ENCODE data around the gene MAGEB1. TPM values are rescaled to one million over a fixed set of nuclear protein-coding genes. Genes with fewer than 3 reads are reported as not detected.

MAGEB1 gene
- polyA plus RNA-seq, 1 donor from 2014 or later, result not detected

GRCh38 chrX:30215357-30215843, 31.5 kb upstream of the MAGEB1 start, which contains the start of gene MAGEB2:
MAGEB2 (plus strand) TSS chrX:30215563; CDS start chrX:30218581, 3,018 bp downstream.
- no peaks in the 10 kb centered on the region for H3K9me2 ChIP-seq (ENCODE audit: insufficient read depth, low read length)
- H2AFZ ChIP-seq (ENCODE audit: low read depth, low read length), result no peak within 1 kb of the TSS
- H3K27me3 ChIP-seq (ENCODE audit: insufficient read depth, low read depth, low read length), result no peaks in the 10 kb centered on the region

DNA sequence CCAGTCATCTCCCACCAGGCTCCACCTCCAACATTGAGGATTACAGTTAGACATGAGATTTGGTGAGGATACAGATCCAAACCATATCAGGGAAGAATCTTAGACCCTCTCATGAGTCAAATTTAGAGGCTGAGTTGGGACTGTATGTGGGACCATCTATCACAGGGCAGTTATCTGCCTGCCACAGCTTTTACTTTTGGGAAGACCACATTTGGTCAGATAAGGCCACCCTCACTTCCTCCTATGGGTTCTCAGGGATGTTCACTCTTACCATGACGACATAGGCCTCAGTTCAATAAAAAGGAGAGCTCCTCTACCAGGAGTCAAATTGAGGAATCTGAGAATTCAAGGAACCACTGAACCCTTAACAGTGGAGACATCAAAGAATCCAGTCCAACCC, 29.5 kb upstream of the MAGEB1 start:
- Histone ChIP-seq H3K9ac (ENCODE audit: low read length) (no peak overlapping the region), H3K9me3 (ENCODE audit: low read length) (no peaks in the 10 kb centered on the region), H4K20me1 (ENCODE audit: insufficient read depth) (no peaks in the 10 kb centered on the region), H3K4me3 (ENCODE audit: low read length) (no peak overlapping the region), H2AFZ (ENCODE audit: low read depth, low read length) (no peak overlapping the region), H3K36me3 (ENCODE audit: insufficient read depth, low read length) (no peaks in the 10 kb centered on the region), H3K27ac (ENCODE audit: low read length) (no peak overlapping the region), H3K79me2 (replicated peaks; ENCODE audit: insufficient read depth, low read length) (no peaks in the 10 kb centered on the region), H3K9me2 (ENCODE audit: insufficient read depth, low read length) (no peaks in the 10 kb centered on the region), H3K27me3 (ENCODE audit: insufficient read depth, low read depth, low read length) (no peaks in the 10 kb centered on the region), H3F3A (ENCODE audit: insufficient read depth, low read length, poor library complexity, severe bottlenecking) (no peaks in the 10 kb centered on the region), H3K4me2 (ENCODE audit: low read length) (no peak overlapping the region)
- TF ChIP-seq REST (IDR thresholded peaks at IDR 0.05; ENCODE audit: borderline replicate concordance) (no peak), MXI1 (conservative IDR thresholded peaks at IDR 0.05; ENCODE audit: poor library complexity, severe bottlenecking) (no peak), EZH2 (IDR thresholded peaks at IDR 0.05; ENCODE audit: borderline replicate concordance, insufficient read depth, low read length, poor library complexity, severe bottlenecking) (no peak), EP300 (conservative IDR thresholded peaks at IDR 0.05; ENCODE audit: poor library complexity, severe bottlenecking) (no peak), POLR2AphosphoS5 (IDR thresholded peaks at IDR 0.05) (no peak), SMC3 (conservative IDR thresholded peaks at IDR 0.05; ENCODE audit: poor library complexity) (no peak), TAF1 (IDR thresholded peaks at IDR 0.05; ENCODE audit: low read depth) (no peak), RAD21 (conservative IDR thresholded peaks at IDR 0.05) (no peak)
- TF ChIP-seq, protein P1, sequence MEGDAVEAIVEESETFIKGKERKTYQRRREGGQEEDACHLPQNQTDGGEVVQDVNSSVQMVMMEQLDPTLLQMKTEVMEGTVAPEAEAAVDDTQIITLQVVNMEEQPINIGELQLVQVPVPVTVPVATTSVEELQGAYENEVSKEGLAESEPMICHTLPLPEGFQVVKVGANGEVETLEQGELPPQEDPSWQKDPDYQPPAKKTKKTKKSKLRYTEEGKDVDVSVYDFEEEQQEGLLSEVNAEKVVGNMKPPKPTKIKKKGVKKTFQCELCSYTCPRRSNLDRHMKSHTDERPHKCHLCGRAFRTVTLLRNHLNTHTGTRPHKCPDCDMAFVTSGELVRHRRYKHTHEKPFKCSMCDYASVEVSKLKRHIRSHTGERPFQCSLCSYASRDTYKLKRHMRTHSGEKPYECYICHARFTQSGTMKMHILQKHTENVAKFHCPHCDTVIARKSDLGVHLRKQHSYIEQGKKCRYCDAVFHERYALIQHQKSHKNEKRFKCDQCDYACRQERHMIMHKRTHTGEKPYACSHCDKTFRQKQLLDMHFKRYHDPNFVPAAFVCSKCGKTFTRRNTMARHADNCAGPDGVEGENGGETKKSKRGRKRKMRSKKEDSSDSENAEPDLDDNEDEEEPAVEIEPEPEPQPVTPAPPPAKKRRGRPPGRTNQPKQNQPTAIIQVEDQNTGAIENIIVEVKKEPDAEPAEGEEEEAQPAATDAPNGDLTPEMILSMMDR (IDR thresholded peaks at IDR 0.05; ENCODE audit: poor library complexity, severe bottlenecking), result no peak

More at GRCh38 chrX:30215357-30215843, 31.5 kb upstream of the MAGEB1 start, which contains the start of gene MAGEB2:
- H3K4me2 ChIP-seq (ENCODE audit: low read length), result no peak within 1 kb of the TSS
- no peak within 1 kb of the TSS for H3K27ac ChIP-seq (ENCODE audit: low read length)
- no peaks in the 10 kb centered on the region for H3K36me3 ChIP-seq (ENCODE audit: insufficient read depth, low read length)
- no peak within 1 kb of the TSS for H3K4me3 ChIP-seq (ENCODE audit: low read length)
- H4K20me1 ChIP-seq (ENCODE audit: insufficient read depth), result no peaks in the 10 kb centered on the region
- H3F3A ChIP-seq (ENCODE audit: insufficient read depth, low read length, poor library complexity, severe bottlenecking), result no peaks in the 10 kb centered on the region
- no peaks in the 10 kb centered on the region for H3K79me2 ChIP-seq (replicated peaks; ENCODE audit: insufficient read depth, low read length)
- no peak within 1 kb of the TSS for H3K9ac ChIP-seq (ENCODE audit: low read length)
- TF ChIP-seq EZH2 (IDR thresholded peaks at IDR 0.05; ENCODE audit: borderline replicate concordance, insufficient read depth, low read length, poor library complexity, severe bottlenecking), result no peak
- no peak for TF ChIP-seq EP300 (conservative IDR thresholded peaks at IDR 0.05; ENCODE audit: poor library complexity, severe bottlenecking)
- no peak for TF ChIP-seq SMC3 (conservative IDR thresholded peaks at IDR 0.05; ENCODE audit: poor library complexity)
- no peak for TF ChIP-seq RAD21 (conservative IDR thresholded peaks at IDR 0.05)
- no peaks in the 10 kb centered on the region for H3K9me3 ChIP-seq (ENCODE audit: low read length)

All from neural cell (in vitro differentiated cells).